Stimulated activated naive CD8-positive, alpha-beta T cell treated with anti-CD3 and anti-CD28 coated beads, Interleukin-15, Interleukin-2, amounts not matched to agents 100 ng/mL and 50 ng/mL, for 24 hours (primary cell): ENCODE measurements around the gene CALHM3.
"Not testable (repeated sequence)": the region's sequence is repeated elsewhere in the genome, so short reads cannot be mapped to it uniquely, and the experiment has no call there.

Experiments
- H3K27ac Mint-ChIP-seq: one replicate; pipeline ENCODE4 v1.8.0; 2021; ENCODE audit warnings: mild to moderate bottlenecking, mixed read lengths
- H3K27me3 Mint-ChIP-seq: one replicate; pipeline ENCODE4 v1.8.0; 2021; ENCODE audit warnings: mixed read lengths
- H3K36me3 Mint-ChIP-seq: one replicate; pipeline ENCODE4 v1.8.0; 2021; ENCODE audit warnings: low read depth, mixed read lengths
- H3K4me1 Mint-ChIP-seq: one replicate; pipeline ENCODE4 v1.8.0; 2021; ENCODE audit warnings: low read depth, mixed read lengths
- H3K4me3 Mint-ChIP-seq: one replicate; pipeline ENCODE4 v1.8.0; 2021; ENCODE audit warnings: mild to moderate bottlenecking, mixed read lengths
- H3K9me3 Mint-ChIP-seq: one replicate; pipeline ENCODE4 v1.8.0; 2021; ENCODE audit warnings: mixed read lengths

CALHM3 gene, protein sequence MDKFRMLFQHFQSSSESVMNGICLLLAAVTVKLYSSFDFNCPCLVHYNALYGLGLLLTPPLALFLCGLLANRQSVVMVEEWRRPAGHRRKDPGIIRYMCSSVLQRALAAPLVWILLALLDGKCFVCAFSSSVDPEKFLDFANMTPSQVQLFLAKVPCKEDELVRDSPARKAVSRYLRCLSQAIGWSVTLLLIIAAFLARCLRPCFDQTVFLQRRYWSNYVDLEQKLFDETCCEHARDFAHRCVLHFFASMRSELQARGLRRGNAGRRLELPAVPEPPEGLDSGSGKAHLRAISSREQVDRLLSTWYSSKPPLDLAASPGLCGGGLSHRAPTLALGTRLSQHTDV

DNA sequence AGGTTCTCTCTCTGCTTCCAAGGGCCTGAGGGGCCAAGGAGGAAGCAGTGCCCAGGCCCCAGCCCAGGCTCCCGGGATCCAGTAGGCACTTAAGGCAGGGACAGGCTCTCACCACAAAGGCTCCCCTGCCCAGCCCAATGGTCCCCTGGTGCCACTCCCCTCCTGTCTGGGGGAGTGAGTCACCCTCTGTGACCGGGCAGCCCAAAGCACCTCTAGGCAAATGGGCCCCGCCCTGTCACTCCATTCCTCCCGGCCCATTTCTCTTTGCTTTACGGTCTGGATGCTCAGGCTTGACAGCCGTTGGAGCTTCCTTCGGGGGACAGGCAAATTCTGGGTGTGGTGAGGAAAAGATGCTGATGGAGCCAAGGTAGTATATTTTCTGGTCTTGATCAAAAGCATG, at the start of gene CALHM3:
Gene CALHM3 (minus strand): TSS at position 106 of the 400 bp plus-strand sequence. CDS start 208 bp downstream, outside the sequence.
- Mint-ChIP-seq H3K9me3 (no peaks in the 10 kb centered on the region), H3K4me3 (no peak within 1 kb of the TSS), H3K4me1 (no peaks in the 10 kb centered on the region), H3K27ac (no peak within 1 kb of the TSS), H3K36me3 (no peaks in the 10 kb centered on the region), H3K27me3 (no peaks in the 10 kb centered on the region)

- Mint-ChIP-seq H3K27me3 (peaks cover 33% of the 10 kb centered on the region), H3K9me3 (peaks cover 4% of the 10 kb centered on the region), H3K27ac (no peak overlapping the region), H3K36me3 (peaks cover 5% of the 10 kb centered on the region), H3K4me3 (no peak overlapping the region), H3K4me1 (no peaks in the 10 kb centered on the region)
Observed at GRCh38 chr10:103528549-103528948, 49.5 kb upstream of the CALHM3 start.

GRCh38 chr10:103527476-103527875, 48.4 kb upstream of the CALHM3 start:
- peaks cover 33% of the 10 kb centered on the region for H3K27me3 Mint-ChIP-seq
- not testable (repeated sequence) for H3K36me3 Mint-ChIP-seq, H3K4me3 Mint-ChIP-seq, H3K9me3 Mint-ChIP-seq, H3K4me1 Mint-ChIP-seq, H3K27ac Mint-ChIP-seq

- Mint-ChIP-seq H3K4me1 (no peaks in the 10 kb centered on the region), H3K27ac (no peak overlapping the region), H3K9me3 (peaks cover 4% of the 10 kb centered on the region), H3K4me3 (no peak overlapping the region), H3K27me3 (peaks cover 29% of the 10 kb centered on the region), H3K36me3 (peaks cover 5% of the 10 kb centered on the region)
Observed at GRCh38 chr10:103525901-103526300, 46.9 kb upstream of the CALHM3 start.

DNA sequence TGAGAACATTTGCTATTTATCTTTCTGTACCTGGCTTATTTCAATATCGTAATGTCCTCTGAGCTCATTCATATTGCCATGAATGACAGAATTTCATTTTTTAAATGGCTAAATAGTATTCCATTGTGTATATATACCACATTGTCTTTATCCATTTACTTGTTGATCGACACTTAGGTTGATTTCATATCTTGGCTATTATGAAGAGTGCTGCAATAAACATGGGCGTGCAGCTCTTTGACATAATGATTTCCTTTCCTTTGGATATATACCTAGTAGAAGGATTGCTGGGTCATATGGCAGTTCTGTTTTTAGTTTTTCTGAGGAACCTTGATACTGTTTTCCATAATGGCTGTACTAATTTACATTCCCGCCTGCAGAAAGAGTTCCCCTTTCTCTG, 44.6 kb upstream of the CALHM3 start:
- H3K27ac Mint-ChIP-seq: no peak overlapping the region

DNA sequence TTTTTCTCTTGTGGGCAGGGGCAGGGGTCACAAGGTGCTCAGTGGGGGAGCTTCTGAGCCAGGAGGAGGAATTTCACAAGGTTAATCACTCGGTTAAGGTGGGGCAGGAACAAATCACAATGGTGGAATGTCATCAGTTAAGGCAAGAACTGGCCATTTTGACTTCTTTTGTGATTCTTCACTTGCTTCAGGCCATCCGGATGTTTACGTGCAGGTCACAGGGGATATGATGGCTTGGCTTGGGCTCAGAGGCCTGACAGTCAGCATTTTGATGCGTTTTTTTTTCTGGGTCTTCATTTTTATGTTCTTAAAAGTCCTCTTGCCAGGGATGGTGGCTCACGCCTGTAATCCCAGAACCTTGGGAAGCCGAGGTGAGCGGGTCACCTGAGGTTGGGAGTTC, 43.0 kb upstream of the CALHM3 start:
- not testable (repeated sequence) for H3K4me3 Mint-ChIP-seq, H3K36me3 Mint-ChIP-seq, H3K27ac Mint-ChIP-seq, H3K4me1 Mint-ChIP-seq, H3K9me3 Mint-ChIP-seq
- H3K27me3 Mint-ChIP-seq: peaks cover 37% of the 10 kb centered on the region

More for the DNA sequence above, 44.6 kb upstream of the CALHM3 start:
- Mint-ChIP-seq H3K36me3 (peaks cover 5% of the 10 kb centered on the region), H3K4me3 (no peak overlapping the region), H3K4me1 (no peaks in the 10 kb centered on the region), H3K27me3 (peaks cover 34% of the 10 kb centered on the region), H3K9me3 (peaks cover 4% of the 10 kb centered on the region)

- no peaks in the 10 kb centered on the region for H3K36me3 Mint-ChIP-seq
- H3K9me3 Mint-ChIP-seq: no peaks in the 10 kb centered on the region
- H3K4me1 Mint-ChIP-seq: peaks cover 18% of the 10 kb centered on the region
- peaks cover 21% of the 10 kb centered on the region for H3K27me3 Mint-ChIP-seq
- H3K4me3 Mint-ChIP-seq: no peak overlapping the region
- H3K27ac Mint-ChIP-seq: no peak overlapping the region
Observed at GRCh38 chr10:103519798-103520197, 40.8 kb upstream of the CALHM3 start.

- no peaks in the 10 kb centered on the region for H3K9me3 Mint-ChIP-seq
- H3K4me3 Mint-ChIP-seq: no peak overlapping the region
- peaks cover 18% of the 10 kb centered on the region for H3K4me1 Mint-ChIP-seq
- H3K27ac Mint-ChIP-seq: no peak overlapping the region
- no peaks in the 10 kb centered on the region for H3K36me3 Mint-ChIP-seq
- H3K27me3 Mint-ChIP-seq: peaks cover 13% of the 10 kb centered on the region
Observed at GRCh38 chr10:103517234-103518085, 38.4 kb upstream of the CALHM3 start.

DNA sequence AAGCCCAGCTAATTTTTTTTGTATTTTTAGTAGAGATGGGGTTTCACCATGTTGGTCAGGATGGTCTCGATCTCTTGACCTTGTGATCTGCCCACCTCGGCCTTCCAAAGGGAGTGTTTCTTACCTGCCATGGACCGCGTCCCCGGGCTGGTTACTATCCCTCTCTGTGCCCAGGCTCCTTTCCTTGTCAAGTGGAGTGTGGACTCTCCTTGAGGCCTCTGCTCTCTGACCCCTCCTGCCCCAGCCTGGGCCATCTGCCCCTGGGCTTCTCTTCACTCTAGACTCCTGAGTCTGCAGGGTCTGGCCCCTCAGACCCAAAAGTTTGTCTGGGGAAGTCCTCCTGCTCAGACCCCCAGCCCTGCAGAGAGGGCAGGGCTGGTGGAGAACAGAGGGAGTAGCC, 35.2 kb upstream of the CALHM3 start:
- Mint-ChIP-seq H3K27me3 (peaks cover 14% of the 10 kb centered on the region), H3K4me1 (peaks cover 18% of the 10 kb centered on the region), H3K9me3 (no peaks in the 10 kb centered on the region), H3K27ac (no peak overlapping the region), H3K4me3 (no peak overlapping the region), H3K36me3 (no peaks in the 10 kb centered on the region)

GRCh38 chr10:103513380-103514060, 34.5 kb upstream of the CALHM3 start:
- H3K27ac Mint-ChIP-seq: no peak overlapping the region
- peaks cover 18% of the 10 kb centered on the region for H3K4me1 Mint-ChIP-seq
- no peak overlapping the region for H3K4me3 Mint-ChIP-seq
- no peaks in the 10 kb centered on the region for H3K36me3 Mint-ChIP-seq
- H3K27me3 Mint-ChIP-seq: peaks cover 15% of the 10 kb centered on the region
- H3K9me3 Mint-ChIP-seq: no peaks in the 10 kb centered on the region

DNA sequence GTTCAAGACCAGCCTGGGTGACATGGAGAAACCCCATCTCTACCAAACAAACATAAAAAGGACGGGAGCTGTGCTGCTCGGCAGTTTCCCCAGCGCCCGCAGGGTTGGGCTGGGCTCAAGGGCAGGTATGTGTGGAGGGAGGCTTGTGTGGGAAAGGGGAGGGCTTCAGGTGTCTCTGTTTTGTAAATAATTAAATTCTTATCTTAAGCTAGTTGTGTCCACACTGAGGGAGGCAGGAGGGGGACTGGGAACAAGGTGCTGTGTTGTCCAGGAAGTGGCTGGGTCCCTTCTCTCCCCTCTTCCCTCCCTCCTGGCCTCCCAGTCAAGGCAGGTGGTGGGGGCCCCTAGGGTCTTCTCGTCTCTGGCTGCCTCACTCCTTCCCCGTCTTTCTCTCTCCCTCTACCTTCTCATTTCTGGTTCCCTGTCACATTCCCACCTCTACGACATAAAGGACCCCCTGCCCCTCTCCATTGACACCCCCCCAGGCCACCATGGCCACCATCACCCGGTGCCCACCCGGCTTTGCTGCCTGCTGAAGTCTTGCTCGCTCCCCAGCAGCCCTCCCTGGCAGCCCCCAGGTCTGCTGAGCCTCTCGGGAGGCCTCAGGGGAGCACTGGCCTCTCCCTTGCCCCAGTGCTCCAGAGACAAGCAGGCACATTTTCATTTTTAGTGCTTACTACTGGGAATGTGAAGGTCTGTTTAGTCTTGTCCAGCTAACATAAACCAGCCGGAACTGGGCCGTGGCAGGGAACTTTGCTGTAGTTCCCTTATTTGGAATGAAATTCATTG, 33.7 kb upstream of the CALHM3 start:
- peaks cover 15% of the 10 kb centered on the region for H3K4me1 Mint-ChIP-seq
- H3K9me3 Mint-ChIP-seq: no peaks in the 10 kb centered on the region
- no peak overlapping the region for H3K4me3 Mint-ChIP-seq
- H3K27ac Mint-ChIP-seq: no peak overlapping the region
- peaks cover 17% of the 10 kb centered on the region for H3K27me3 Mint-ChIP-seq
- H3K36me3 Mint-ChIP-seq: no peaks in the 10 kb centered on the region

DNA sequence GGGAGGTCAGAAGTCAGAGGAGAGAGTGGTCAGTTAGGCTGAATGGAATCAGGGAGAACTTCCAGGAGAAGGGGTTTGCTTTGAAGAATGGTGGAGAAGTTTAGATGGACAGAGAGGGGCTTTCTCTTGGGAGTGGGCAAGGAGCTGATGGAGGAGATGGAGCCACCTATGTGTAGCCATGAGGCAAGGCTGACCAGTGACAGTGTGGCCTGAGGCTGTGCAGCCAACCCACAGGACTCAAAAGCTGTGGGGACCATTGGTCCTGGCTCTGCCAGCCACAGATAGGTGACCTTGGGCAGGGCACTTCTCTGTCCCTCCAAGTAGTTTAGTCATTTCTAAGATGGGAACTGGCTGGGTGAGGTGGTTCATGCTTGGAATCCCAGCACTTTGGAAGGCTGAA, 33.1 kb upstream of the CALHM3 start:
- H3K9me3 Mint-ChIP-seq: no peaks in the 10 kb centered on the region
- peaks cover 9% of the 10 kb centered on the region for H3K4me1 Mint-ChIP-seq
- no peak overlapping the region for H3K27ac Mint-ChIP-seq
- H3K27me3 Mint-ChIP-seq: peaks cover 23% of the 10 kb centered on the region
- no peaks in the 10 kb centered on the region for H3K36me3 Mint-ChIP-seq
- no peak overlapping the region for H3K4me3 Mint-ChIP-seq

DNA sequence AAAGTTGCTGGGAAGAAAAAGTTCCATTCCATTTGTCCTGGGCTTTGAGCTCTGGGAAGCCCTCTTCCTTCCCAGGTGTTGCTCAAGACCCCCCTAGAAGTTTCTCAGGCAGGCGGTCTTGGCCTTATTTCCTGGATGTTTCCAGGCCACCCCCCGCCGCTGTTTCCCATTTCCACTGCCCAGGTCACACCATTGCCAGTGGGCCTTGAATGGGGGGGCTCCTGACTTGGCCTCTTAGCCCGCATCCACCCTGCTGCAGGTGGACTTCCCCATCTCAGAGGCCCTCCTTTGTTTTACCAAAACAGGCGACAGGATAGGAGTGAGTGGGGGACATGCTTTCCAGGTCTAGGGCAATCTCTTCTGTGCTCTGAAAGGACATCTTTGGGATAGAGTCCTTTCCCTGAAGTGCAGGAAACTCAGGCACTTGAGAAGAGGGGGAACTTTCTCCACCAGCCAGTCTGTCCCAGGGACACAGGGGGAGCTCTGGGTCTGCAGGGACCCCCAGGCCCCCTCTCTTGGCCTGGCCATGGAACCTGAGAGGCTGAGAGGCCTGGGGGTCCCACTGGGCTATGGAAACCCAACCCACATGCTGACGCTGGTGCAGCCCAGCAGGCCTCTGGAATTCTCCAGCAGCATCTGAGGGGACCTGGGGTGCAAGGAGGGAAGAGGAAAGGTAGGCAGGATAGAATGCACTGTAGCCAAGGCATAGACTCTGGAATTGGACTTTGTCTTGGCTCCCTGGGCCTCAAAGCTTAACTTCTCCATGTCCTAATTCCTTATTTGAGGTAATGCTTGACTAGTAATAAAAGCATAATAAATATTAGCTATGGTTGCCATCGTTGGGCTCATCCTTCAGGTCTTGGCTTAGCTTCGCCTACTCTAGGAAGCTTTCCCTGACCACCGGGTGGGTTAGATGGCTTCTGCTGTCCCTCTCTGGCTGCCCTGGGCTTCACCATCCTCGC, 32.0 kb upstream of the CALHM3 start:
- Mint-ChIP-seq H3K27me3 (peaks cover 32% of the 10 kb centered on the region), H3K9me3 (no peaks in the 10 kb centered on the region), H3K4me3 (no peak overlapping the region), H3K4me1 (peaks cover 4% of the 10 kb centered on the region), H3K27ac (no peak overlapping the region), H3K36me3 (no peaks in the 10 kb centered on the region)
